Transverse colon (tissue), 3 donors: ENCODE data around the gene HERC3.

Source experiments
- POLR2A ChIP-seq: fragments of 450-650 bp; IDR thresholded peaks from one replicate; pipeline ENCODE4 v1.6.1; 2016; ENCODE audit warnings: antibody characterized with exemption, mild to moderate bottlenecking, moderate library complexity
- TF ChIP-seq, protein P1 (sequence below), 5 experiments: fragments of 200-600 bp in 3 of 5; fragments of 450-650 bp in 2 of 5; sonication (generic) in 3 of 5; IDR thresholded peaks; 1 replicate in 2 of 5; 2 replicates in 3 of 5; pipeline ENCODE4 v1.5.1; 2016 to 2017; ENCODE audit warnings: antibody characterized with exemption in 5 of 5, inconsistent platforms in 3 of 5, mild to moderate bottlenecking in 2 of 5, moderate library complexity in 1 of 5

DNA sequence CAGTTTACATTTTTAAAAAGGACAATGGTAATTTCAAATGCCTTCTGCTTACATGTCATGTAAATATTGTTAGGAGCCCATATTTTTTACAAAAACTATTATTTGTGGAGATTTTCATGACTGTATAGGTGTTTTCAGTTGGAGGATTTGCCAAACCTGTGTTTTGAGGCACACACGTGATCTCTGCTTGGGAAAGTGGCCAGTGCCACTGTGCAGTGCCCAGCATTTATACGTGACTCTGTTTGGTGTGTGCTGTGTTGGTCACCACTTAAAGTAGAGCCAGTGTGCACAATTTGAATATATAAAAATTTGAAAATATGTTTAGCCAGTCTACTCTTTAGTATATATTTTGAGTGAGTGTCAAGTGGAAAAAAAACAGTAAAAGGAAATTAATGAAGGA, 132.1 kb downstream of the HERC3 start:
- TF ChIP-seq, protein P1, sequence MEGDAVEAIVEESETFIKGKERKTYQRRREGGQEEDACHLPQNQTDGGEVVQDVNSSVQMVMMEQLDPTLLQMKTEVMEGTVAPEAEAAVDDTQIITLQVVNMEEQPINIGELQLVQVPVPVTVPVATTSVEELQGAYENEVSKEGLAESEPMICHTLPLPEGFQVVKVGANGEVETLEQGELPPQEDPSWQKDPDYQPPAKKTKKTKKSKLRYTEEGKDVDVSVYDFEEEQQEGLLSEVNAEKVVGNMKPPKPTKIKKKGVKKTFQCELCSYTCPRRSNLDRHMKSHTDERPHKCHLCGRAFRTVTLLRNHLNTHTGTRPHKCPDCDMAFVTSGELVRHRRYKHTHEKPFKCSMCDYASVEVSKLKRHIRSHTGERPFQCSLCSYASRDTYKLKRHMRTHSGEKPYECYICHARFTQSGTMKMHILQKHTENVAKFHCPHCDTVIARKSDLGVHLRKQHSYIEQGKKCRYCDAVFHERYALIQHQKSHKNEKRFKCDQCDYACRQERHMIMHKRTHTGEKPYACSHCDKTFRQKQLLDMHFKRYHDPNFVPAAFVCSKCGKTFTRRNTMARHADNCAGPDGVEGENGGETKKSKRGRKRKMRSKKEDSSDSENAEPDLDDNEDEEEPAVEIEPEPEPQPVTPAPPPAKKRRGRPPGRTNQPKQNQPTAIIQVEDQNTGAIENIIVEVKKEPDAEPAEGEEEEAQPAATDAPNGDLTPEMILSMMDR (IDR thresholded peaks at IDR 0.05): no peak
- no peak for TF ChIP-seq POLR2A
